HEK293T (cell line): Measurements from ENCODE around the gene DCPS.

ENCODE experiments used
- ARNT ChIP-seq: fragments of 450-650 bp; IDR thresholded peaks from 2 replicates; pipeline ENCODE4 v1.6.1; 2017; ENCODE audit warnings: mild to moderate bottlenecking
- FOXA1 ChIP-seq: fragments of 450-650 bp; IDR thresholded peaks from 2 replicates; pipeline ENCODE4 v1.6.1; 2016; ENCODE audit warnings: mild to moderate bottlenecking
- FOXM1 ChIP-seq: fragments of 450-650 bp; IDR thresholded peaks from 2 replicates; pipeline ENCODE4 v1.6.1; 2017; ENCODE audit warnings: mild to moderate bottlenecking, borderline replicate concordance
- HDGF ChIP-seq: fragments of 450-650 bp; IDR thresholded peaks from 2 replicates; pipeline ENCODE4 v1.6.1; 2017; ENCODE audit warnings: antibody characterized with exemption, borderline replicate concordance
- NFRKB ChIP-seq: fragments of 450-650 bp; IDR thresholded peaks from 2 replicates; pipeline ENCODE4 v1.6.1; 2016; ENCODE audit warnings: mild to moderate bottlenecking, moderate library complexity

DNA sequence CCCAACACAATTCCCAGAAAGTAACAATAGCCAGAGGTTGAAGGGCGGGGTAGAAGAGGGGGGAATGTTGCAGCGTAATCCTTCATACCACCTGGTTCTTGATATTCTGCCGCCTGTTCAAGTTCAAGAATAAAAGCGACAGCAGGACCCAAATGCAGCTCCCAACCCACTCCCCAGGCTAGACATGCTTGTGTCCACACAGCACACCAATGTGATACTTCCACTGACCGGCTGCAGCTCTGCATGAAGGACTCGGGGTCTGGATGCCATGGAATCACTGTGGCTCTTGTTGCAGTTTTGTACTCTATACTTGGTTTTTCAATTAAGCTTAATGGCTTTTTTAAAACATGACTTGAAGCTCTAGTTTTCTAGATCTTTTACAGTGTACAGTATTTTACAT lies 41.6 kb upstream of the DCPS start:
- TF ChIP-seq NFRKB (no peak), HDGF (no peak), FOXA1 (no peak), ARNT (no peak), FOXM1 (no peak)
